Bronchial epithelial cell (primary cell): Measurements from ENCODE around the gene ZBTB48. TPM values are rescaled to one million over a fixed set of nuclear protein-coding genes. Genes with fewer than 3 reads are reported as not detected.

Source experiments
- DNase-seq: peaks from one replicate; pipeline ENCODE4 v3.0.0-alpha.2; 2010; ENCODE audit warnings: low read depth
- FAIRE-seq: peaks from 2 replicates; lab custom pipeline; 2011; peaks lifted over from hg19 to GRCh38; lab: Jason Lieb, UNC
- H3K27me3 ChIP-seq: 2 replicates; pipeline ENCODE4 v1.5.1; 2011; ENCODE audit warnings: low read length; ENCODE audit not compliant: control insufficient read depth, insufficient read depth
- H3K36me3 ChIP-seq: 2 replicates; pipeline ENCODE4 v1.5.1; 2011; ENCODE audit warnings: low read length; ENCODE audit not compliant: control insufficient read depth, insufficient read depth
- H3K4me3 ChIP-seq: 2 replicates; pipeline ENCODE4 v1.5.1; 2011; ENCODE audit warnings: mild to moderate bottlenecking, low read depth, low read length, control low read depth
- total RNA-seq: library from RNA; depleted of rRNA; stranded (reverse); fragments of >200 nt; gene quantifications from 2 replicates; pipeline ENCODE4 v1.2.1, GENCODE V29; 2014
- TF ChIP-seq, protein P1 (sequence below): IDR thresholded peaks from 2 replicates; pipeline ENCODE4 v1.5.1; 2011; ENCODE audit warnings: mild to moderate bottlenecking, moderate library complexity, low read length, control low read depth, inconsistent platforms; ENCODE audit not compliant: insufficient read depth, severe bottlenecking

The ZBTB48 gene
- total RNA-seq, 1 donor from 2014 or later = 19.7 TPM

GRCh38 chr1:6577831-6578525, 1.8 kb upstream of the ZBTB48 start:
- H3K4me3 ChIP-seq = no peak overlapping the region
- H3K36me3 ChIP-seq = no peaks in the 10 kb centered on the region
- DNase-seq = no peak
- FAIRE-seq = peak; percentile 18
- no peaks in the 10 kb centered on the region for H3K27me3 ChIP-seq
- TF ChIP-seq, protein P1, sequence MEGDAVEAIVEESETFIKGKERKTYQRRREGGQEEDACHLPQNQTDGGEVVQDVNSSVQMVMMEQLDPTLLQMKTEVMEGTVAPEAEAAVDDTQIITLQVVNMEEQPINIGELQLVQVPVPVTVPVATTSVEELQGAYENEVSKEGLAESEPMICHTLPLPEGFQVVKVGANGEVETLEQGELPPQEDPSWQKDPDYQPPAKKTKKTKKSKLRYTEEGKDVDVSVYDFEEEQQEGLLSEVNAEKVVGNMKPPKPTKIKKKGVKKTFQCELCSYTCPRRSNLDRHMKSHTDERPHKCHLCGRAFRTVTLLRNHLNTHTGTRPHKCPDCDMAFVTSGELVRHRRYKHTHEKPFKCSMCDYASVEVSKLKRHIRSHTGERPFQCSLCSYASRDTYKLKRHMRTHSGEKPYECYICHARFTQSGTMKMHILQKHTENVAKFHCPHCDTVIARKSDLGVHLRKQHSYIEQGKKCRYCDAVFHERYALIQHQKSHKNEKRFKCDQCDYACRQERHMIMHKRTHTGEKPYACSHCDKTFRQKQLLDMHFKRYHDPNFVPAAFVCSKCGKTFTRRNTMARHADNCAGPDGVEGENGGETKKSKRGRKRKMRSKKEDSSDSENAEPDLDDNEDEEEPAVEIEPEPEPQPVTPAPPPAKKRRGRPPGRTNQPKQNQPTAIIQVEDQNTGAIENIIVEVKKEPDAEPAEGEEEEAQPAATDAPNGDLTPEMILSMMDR = no peak

DNA sequence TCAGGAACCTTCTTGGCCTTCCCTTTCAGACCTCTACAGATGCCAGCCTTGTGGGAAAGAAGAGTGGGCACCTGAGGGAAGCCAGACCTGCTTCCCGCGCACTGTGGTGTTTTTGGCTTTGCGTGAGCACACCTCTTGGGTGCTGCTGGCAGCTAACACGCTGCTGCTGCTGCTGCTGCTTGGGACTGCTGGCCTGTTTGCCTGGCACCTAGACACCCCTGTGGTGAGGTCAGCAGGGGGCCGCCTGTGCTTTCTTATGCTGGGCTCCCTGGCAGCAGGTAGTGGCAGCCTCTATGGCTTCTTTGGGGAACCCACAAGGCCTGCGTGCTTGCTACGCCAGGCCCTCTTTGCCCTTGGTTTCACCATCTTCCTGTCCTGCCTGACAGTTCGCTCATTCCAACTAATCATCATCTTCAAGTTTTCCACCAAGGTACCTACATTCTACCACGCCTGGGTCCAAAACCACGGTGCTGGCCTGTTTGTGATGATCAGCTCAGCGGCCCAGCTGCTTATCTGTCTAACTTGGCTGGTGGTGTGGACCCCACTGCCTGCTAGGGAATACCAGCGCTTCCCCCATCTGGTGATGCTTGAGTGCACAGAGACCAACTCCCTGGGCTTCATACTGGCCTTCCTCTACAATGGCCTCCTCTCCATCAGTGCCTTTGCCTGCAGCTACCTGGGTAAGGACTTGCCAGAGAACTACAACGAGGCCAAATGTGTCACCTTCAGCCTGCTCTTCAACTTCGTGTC, 995 bp upstream of the ZBTB48 start:
- TF ChIP-seq, protein P1 = no peak
- H3K36me3 ChIP-seq = no peaks in the 10 kb centered on the region
- no peak overlapping the region for H3K4me3 ChIP-seq
- no peak for DNase-seq
- no peak for FAIRE-seq
- H3K27me3 ChIP-seq = no peaks in the 10 kb centered on the region

- FAIRE-seq (no peak), DNase-seq (no peak)
- peak overlapping the region; percentile 88 for H3K4me3 ChIP-seq
- TF ChIP-seq, protein P1 = no peak
- H3K36me3 ChIP-seq = no peaks in the 10 kb centered on the region
- no peaks in the 10 kb centered on the region for H3K27me3 ChIP-seq
These were observed 362 bp downstream of the ZBTB48 start for GRCh38 chr1:6580119-6580592.

- TF ChIP-seq, protein P1 = peak; percentile 13
- Histone ChIP-seq H3K27me3 (no peaks in the 10 kb centered on the region), H3K4me3 (peak overlapping the region; percentile 88), H3K36me3 (no peaks in the 10 kb centered on the region)
- FAIRE-seq (no peak), DNase-seq (no peak)
These were observed 1.0 kb downstream of the ZBTB48 start for GRCh38 chr1:6580593-6581409.

GRCh38 chr1:6581561-6582305, 1.9 kb downstream of the ZBTB48 start:
- Histone ChIP-seq H3K27me3 (no peaks in the 10 kb centered on the region), H3K4me3 (no peak overlapping the region), H3K36me3 (peaks cover 1% of the 10 kb centered on the region)
- TF ChIP-seq, protein P1 = no peak
- peak; percentile 94 for DNase-seq
- FAIRE-seq = peak; percentile 60
